Neuronal stem cell (in vitro differentiated cells): ENCODE measurements around the gene IL16.

Experiments used
- DNase-seq: peaks from one replicate; pipeline ENCODE4 v3.0.0-alpha.2; 2013; ENCODE audit warnings: low spot score
- H2AFZ ChIP-seq: one replicate; pipeline ENCODE4 v1.6.1; 2013; ENCODE audit warnings: mild to moderate bottlenecking, low read length, inconsistent platforms
- H2AK5ac ChIP-seq: 2 replicates; pipeline ENCODE4 v1.6.1; 2013; ENCODE audit warnings: low read depth, mild to moderate bottlenecking, inconsistent platforms, low read length, moderate library complexity, mixed read lengths
- H2BK120ac ChIP-seq: 2 replicates; pipeline ENCODE4 v1.6.1; 2013; ENCODE audit warnings: low read depth, mild to moderate bottlenecking, inconsistent platforms, low read length, moderate library complexity, mixed read lengths
- H2BK12ac ChIP-seq: one replicate; pipeline ENCODE4 v1.6.1; 2013; ENCODE audit warnings: low read length, inconsistent platforms
- H2BK15ac ChIP-seq: 2 replicates; pipeline ENCODE4 v1.6.1; 2013; ENCODE audit warnings: mild to moderate bottlenecking, low read length, inconsistent platforms, mixed read lengths
- H2BK5ac ChIP-seq: one replicate; pipeline ENCODE4 v1.6.1; 2013; ENCODE audit warnings: inconsistent platforms, mild to moderate bottlenecking, low read length, moderate library complexity
- H3K14ac ChIP-seq: one replicate; pipeline ENCODE4 v1.6.1; 2013; ENCODE audit warnings: low read length, inconsistent platforms
- H3K18ac ChIP-seq: 2 replicates; pipeline ENCODE4 v1.6.1; 2013; ENCODE audit warnings: low read length, inconsistent platforms
- H3K23ac ChIP-seq: 2 replicates; pipeline ENCODE4 v1.6.1; 2013; ENCODE audit warnings: low read depth, mild to moderate bottlenecking, mixed read lengths, low read length, inconsistent platforms; ENCODE audit not compliant: poor library complexity
- H3K27ac ChIP-seq: replicated peaks from 3 replicates; pipeline ENCODE4 v1.5.1; 2013; ENCODE audit warnings: low read length, inconsistent platforms
- H3K27me3 ChIP-seq, 3 experiments: 2 replicates each; pipeline ENCODE4 v1.6.1; 2013; ENCODE audit warnings: low read length in 3 of 3, mild to moderate bottlenecking in 2 of 3, inconsistent platforms in 1 of 3, low read depth in 1 of 3, mixed read lengths in 1 of 3, moderate library complexity in 1 of 3; ENCODE audit not compliant: control insufficient read depth in 3 of 3, insufficient read depth in 3 of 3
- H3K36me3 ChIP-seq, 2 donors: replicated peaks in 1 of 2; 2 replicates each; pipeline ENCODE4 v1.6.1; 2013; ENCODE audit warnings: low read length in 2 of 2; ENCODE audit not compliant: control insufficient read depth in 2 of 2, insufficient read depth in 2 of 2
- H3K4ac ChIP-seq: 2 replicates; pipeline ENCODE4 v1.6.1; 2013; ENCODE audit warnings: inconsistent platforms, mild to moderate bottlenecking, low read length, moderate library complexity
- H3K4me1 ChIP-seq, 2 donors: 1 replicate in 1 of 2; 2 replicates in 1 of 2; pipeline ENCODE4 v1.6.1; 2013; ENCODE audit warnings: low read length in 2 of 2, low read depth in 1 of 2; ENCODE audit not compliant: control insufficient read depth in 2 of 2, insufficient read depth in 1 of 2
- H3K4me2 ChIP-seq: one replicate; pipeline ENCODE4 v1.6.1; 2013; ENCODE audit warnings: mild to moderate bottlenecking, low read length, inconsistent platforms; ENCODE audit not compliant: insufficient read depth, poor library complexity, severe bottlenecking
- H3K4me3 ChIP-seq, 2 donors: 2 replicates each; pipeline ENCODE4 v1.5.1; 2013; ENCODE audit warnings: low read length in 2 of 2, mild to moderate bottlenecking in 2 of 2, inconsistent platforms in 1 of 2, moderate library complexity in 1 of 2
- H3K79me1 ChIP-seq: one replicate; pipeline ENCODE4 v1.6.1; 2013; ENCODE audit warnings: low read depth, mild to moderate bottlenecking, inconsistent platforms, low read length, moderate library complexity
- H3K9ac ChIP-seq: one replicate; pipeline ENCODE4 v1.6.1; 2013; ENCODE audit warnings: mild to moderate bottlenecking, low read depth, low read length, inconsistent platforms; ENCODE audit not compliant: poor library complexity
- H3K9me3 ChIP-seq, 2 donors: replicated peaks in 1 of 2; 2 replicates each; pipeline versions ENCODE3 to v1.6.1; 2013; ENCODE audit warnings: low read length in 2 of 2, mild to moderate bottlenecking in 2 of 2, inconsistent platforms in 1 of 2, low read depth in 1 of 2, mixed read lengths in 1 of 2, moderate library complexity in 1 of 2; ENCODE audit not compliant: control insufficient read depth in 2 of 2, insufficient read depth in 1 of 2
- H4K8ac ChIP-seq: one replicate; pipeline ENCODE4 v1.6.1; 2013; ENCODE audit warnings: low read depth, mild to moderate bottlenecking, inconsistent platforms, low read length, moderate library complexity
- H4K91ac ChIP-seq: one replicate; pipeline ENCODE4 v1.6.1; 2013; ENCODE audit warnings: low read length, low read depth, mild to moderate bottlenecking, inconsistent platforms; ENCODE audit not compliant: poor library complexity
- WGBS, 2 donors: extraction: QIAGEN DNeasy Blood & Tissue Kit; methylation state at CpG; one replicate each; pipeline ENCODE4 v1.1.7; 2013; ENCODE audit warnings: missing lambda C conversion rate in 2 of 2, mixed read lengths in 1 of 2; ENCODE audit not compliant: insufficient read length in 2 of 2, insufficient replicate concordance in 1 of 2; ENCODE audit errors: extremely low coverage in 2 of 2; 5-methylcytosine and 5-hydroxymethylcytosine counted together

IL16 gene

DNA sequence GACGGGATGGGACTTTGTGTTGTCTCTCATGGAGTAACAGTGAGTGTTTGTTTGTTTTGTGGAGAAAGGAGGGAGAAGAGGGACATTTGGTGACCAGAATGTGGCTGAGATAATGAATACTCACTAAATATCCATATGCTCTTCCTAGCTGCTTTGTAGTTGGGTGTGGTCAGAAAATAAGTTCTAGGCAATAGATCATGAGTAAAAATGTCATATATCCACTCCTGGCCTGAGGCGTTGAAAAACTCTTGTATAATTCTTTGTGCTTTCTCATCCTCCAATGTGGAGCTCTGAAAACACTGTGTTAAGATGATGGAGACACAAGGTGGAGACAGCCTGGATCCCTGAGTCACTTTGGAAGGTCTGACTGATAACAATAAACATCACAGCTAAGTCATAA lies 28.0 kb upstream of the IL16 start:
- peaks cover 0 to 2% (median 0%) of the 10 kb centered on the region in 3 experiments for H3K27me3 ChIP-seq
- H2BK12ac ChIP-seq, result no peak overlapping the region
- no peaks in the 10 kb centered on the region for H3K4me1 ChIP-seq
- H3K27ac ChIP-seq, result no peak overlapping the region
- no peak overlapping the region for H2AK5ac ChIP-seq
- no peak overlapping the region for H3K18ac ChIP-seq
- no peak overlapping the region for H3K9ac ChIP-seq
- no peak overlapping the region for H4K91ac ChIP-seq
- no peak overlapping the region for H3K23ac ChIP-seq
- H3K14ac ChIP-seq, result no peak overlapping the region
- H2BK15ac ChIP-seq, result no peak overlapping the region
- H3K4me3 ChIP-seq, result no peak overlapping the region
- WGBS, 2 donors, result no CpG with 5 or more reads among the region's 2 CpGs
- H3K4ac ChIP-seq, result no peak overlapping the region
- H3K36me3 ChIP-seq, result no peaks in the 10 kb centered on the region
- no peak overlapping the region for H2BK5ac ChIP-seq
- H3K79me1 ChIP-seq, result no peaks in the 10 kb centered on the region
- DNase-seq, result no peak
- H2AFZ ChIP-seq, result no peak overlapping the region
- H3K9me3 ChIP-seq, result peaks cover 0 to 3% of the 10 kb centered on the region in 2 donors
- no peak overlapping the region for H4K8ac ChIP-seq
- H3K4me2 ChIP-seq, result no peak overlapping the region
- no peak overlapping the region for H2BK120ac ChIP-seq

DNA sequence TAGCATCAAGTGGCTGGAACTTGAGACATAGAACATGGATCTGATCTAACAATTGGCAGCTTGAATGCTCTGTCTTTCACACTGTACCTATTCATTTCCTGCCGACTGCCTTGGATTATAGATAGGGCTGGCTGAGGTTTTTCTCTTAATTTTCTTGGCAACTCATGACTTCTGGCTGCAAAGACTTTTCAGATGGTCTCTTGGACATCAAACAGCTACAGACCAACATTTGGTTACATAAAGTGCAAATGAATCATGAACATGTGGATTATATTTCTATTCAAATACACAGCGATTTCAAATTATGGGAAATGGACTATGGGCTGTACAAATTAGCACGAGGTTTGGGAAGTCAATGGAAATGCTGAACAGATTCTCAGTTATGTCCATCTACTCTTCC lies 26.2 kb upstream of the IL16 start:
- no peak overlapping the region for H3K4me3 ChIP-seq
- H4K91ac ChIP-seq, result no peak overlapping the region
- H3K9me3 ChIP-seq, result peaks cover 0 to 5% of the 10 kb centered on the region in 2 donors
- no peak overlapping the region for H3K23ac ChIP-seq
- H2AFZ ChIP-seq, result no peak overlapping the region
- H3K27ac ChIP-seq, result no peak overlapping the region
- H3K36me3 ChIP-seq, result no peaks in the 10 kb centered on the region
- DNase-seq, result no peak
- no peak overlapping the region for H3K4ac ChIP-seq
- H2BK5ac ChIP-seq, result no peak overlapping the region
- peaks cover 0 to 5% of the 10 kb centered on the region in 2 donors for H3K4me1 ChIP-seq
- H3K4me2 ChIP-seq, result no peak overlapping the region
- no peak overlapping the region for H3K14ac ChIP-seq
- no peak overlapping the region for H2BK120ac ChIP-seq
- no peak overlapping the region for H2BK12ac ChIP-seq
- WGBS, 2 donors, result no CpG with 5 or more reads among the region's 3 CpGs
- no peak overlapping the region for H3K18ac ChIP-seq
- H2AK5ac ChIP-seq, result no peak overlapping the region
- no peak overlapping the region for H3K9ac ChIP-seq
- H3K27me3 ChIP-seq, result peaks cover 0 to 2% (median 0%) of the 10 kb centered on the region in 3 experiments
- no peak overlapping the region for H4K8ac ChIP-seq
- no peak overlapping the region for H2BK15ac ChIP-seq
- H3K79me1 ChIP-seq, result no peaks in the 10 kb centered on the region

DNA sequence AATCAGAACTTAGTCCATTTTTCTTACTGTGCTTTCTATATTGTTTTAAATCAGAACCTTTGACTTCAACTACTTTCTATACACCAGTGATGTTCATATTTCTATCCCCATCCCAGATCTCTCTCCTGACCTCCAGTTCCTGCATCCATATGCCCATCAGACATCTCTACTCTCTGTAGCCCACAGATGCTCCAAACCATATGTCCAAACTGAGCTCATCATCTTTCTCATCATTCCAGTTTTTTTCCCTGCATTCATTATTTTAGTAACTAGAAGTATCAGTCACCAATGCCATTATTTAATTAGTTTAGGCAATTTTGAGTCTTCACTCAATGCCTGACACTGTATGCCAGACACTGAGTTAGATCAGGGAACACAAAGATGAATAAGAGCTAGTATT lies 25.4 kb upstream of the IL16 start:
- Histone ChIP-seq H3K4me3 (no peak overlapping the region), H3K14ac (no peak overlapping the region), H2AK5ac (no peak overlapping the region), H3K36me3 (no peaks in the 10 kb centered on the region), H3K9me3 (peaks cover 0 to 5% of the 10 kb centered on the region in 2 donors), H3K9ac (no peak overlapping the region), H4K8ac (no peak overlapping the region), H3K23ac (no peak overlapping the region), H2BK5ac (no peak overlapping the region), H3K18ac (no peak overlapping the region), H4K91ac (no peak overlapping the region), H3K27ac (no peak overlapping the region), H3K27me3 (peaks cover 0 to 2% (median 0%) of the 10 kb centered on the region in 3 experiments), H3K79me1 (no peaks in the 10 kb centered on the region), H2BK15ac (no peak overlapping the region), H3K4me2 (no peak overlapping the region), H2BK12ac (no peak overlapping the region), H2AFZ (no peak overlapping the region), H3K4ac (no peak overlapping the region), H2BK120ac (no peak overlapping the region), H3K4me1 (peaks cover 0 to 5% of the 10 kb centered on the region in 2 donors)
- no peak for DNase-seq

GRCh38 chr15:81174125-81174791 lies 22.4 kb upstream of the IL16 start:
- Histone ChIP-seq H2AFZ (no peak overlapping the region), H3K79me1 (no peaks in the 10 kb centered on the region), H3K4me3 (no peak overlapping the region), H3K36me3 (no peaks in the 10 kb centered on the region), H4K8ac (no peak overlapping the region), H2BK15ac (no peak overlapping the region), H2BK5ac (no peak overlapping the region), H4K91ac (no peak overlapping the region), H3K4me2 (no peak overlapping the region), H3K9me3 (peaks cover 0 to 5% of the 10 kb centered on the region in 2 donors), H3K14ac (peak overlapping the region; percentile 49), H3K9ac (no peak overlapping the region), H3K23ac (no peak overlapping the region), H2AK5ac (peak overlapping the region; percentile 24), H3K4me1 (peaks cover 0 to 5% of the 10 kb centered on the region in 2 donors), H3K27me3 (peaks cover 0 to 2% (median 0%) of the 10 kb centered on the region in 3 experiments), H3K18ac (peak overlapping the region; percentile 69), H3K27ac (no peak overlapping the region), H3K4ac (peak overlapping the region; percentile 10), H2BK120ac (no peak overlapping the region), H2BK12ac (peak overlapping the region; percentile 76)
- no CpG with 5 or more reads among the region's 2 CpGs for WGBS, 2 donors
- DNase-seq, result no peak
